ENCODE data around the gene TOMM20. TPM values are rescaled to one million over a fixed set of nuclear protein-coding genes. Genes with fewer than 3 reads are reported as not detected.

TOMM20 gene
- total RNA-seq, 1 experiment from 2014 or later = 69.7 TPM

DNA sequence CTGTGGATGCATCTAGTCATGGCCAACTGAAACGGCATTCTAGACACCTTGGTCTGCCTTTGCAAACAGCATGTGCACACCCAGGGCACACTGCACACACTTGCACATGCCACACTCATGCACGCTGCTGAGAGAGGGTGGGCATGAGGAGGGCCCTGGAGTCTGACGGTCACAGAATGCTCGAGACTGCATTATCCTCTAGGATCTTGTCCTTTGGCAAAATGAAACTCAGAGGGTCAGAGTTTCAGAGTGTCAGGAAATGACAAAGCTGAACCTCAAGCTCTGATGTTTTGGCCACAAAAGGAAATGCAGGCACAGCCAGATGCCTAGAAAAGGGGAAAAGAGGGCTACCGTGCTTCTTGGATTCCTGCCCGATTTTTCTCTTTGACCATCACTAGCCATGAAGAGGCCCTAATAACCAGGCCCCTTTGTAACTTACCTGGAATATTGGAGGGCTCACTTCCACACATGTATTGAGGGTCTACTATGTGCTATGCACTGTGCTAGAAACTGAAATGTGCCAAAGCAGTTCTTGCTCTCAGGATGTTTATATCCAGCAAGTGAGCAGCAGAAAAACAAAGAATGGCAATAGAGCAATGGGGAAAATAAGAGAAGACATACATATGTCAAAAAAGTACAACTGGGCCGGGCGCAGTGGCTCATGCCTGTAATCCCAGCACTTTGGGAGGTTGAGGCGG is 65.4 kb downstream of the TOMM20 start:
- no peak for DNase-seq (ENCODE audit: low spot score)

DNA sequence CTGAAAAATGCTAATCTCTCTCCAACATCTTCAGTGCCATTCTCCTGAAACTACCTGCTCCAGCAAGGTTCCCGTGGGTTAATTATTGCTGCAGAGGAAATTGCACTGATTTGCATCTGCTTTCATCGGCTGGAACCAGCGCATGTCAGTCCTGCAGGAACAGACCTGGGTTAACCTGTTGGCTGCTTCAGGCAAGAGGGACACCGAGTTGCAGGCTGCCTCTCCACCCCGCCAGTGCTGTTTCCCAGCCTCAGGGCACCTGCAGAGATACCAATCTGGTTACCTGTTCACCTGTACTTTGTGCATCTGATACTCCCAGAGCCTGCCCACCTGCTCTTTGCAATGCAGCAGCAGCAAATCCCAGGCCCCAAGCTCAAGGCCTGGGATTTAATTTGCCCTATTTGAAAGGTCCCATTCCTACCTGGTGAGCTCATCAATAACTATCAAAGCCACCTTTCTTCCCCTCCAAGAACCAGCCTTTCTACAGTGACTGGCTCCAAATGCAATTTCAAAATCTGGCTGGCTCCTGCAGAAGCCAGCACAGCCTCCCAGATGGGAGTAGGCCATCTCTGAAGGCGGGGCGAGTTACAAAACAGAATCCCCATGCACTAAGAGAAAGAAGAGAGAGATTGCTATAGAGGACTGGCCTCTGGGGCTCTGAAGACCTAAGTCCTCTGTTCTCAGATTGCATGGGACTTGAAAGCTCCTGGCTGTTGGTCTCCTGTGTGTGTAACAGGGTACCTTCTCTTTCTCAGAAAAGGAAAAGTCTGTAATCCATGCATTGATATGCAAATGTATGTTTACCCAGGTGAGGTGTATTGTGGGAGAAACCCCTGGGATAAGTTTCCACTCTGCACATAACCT is 67.8 kb downstream of the TOMM20 start:
- no peak for DNase-seq (ENCODE audit: low spot score)

Other genes with a start within 250 kb of the TOMM20 start
- gene RBM34, start 32.4 kb upstream of the TOMM20 start, total RNA-seq (2014; rRNA removed; shearing (Covaris generic)) = 43.4 and 76.4 TPM in 2 replicates
- gene ARID4B, start 199.3 kb upstream of the TOMM20 start, total RNA-seq (2014; rRNA removed; shearing (Covaris generic)) = 9.5 and 10.0 TPM in 2 replicates
- gene GGPS1, start 199.7 kb upstream of the TOMM20 start, total RNA-seq (2014; rRNA removed; shearing (Covaris generic)) = 28.3 and 46.0 TPM in 2 replicates
- gene TBCE, start 238.6 kb upstream of the TOMM20 start, total RNA-seq (2014; rRNA removed; shearing (Covaris generic)) = 32.9 and 41.2 TPM in 2 replicates

All from H4 (cell line).